NOMO-1 (cell line): ENCODE results near the gene SLC6A9.

Experiments
- DNase-seq, 2 experiments: peaks; one replicate each; lab custom pipeline; 2025; ENCODE audit not compliant: unreplicated experiment in 2 of 2; lab: John Stamatoyannopoulos, UW

The SLC6A9 gene

DNA sequence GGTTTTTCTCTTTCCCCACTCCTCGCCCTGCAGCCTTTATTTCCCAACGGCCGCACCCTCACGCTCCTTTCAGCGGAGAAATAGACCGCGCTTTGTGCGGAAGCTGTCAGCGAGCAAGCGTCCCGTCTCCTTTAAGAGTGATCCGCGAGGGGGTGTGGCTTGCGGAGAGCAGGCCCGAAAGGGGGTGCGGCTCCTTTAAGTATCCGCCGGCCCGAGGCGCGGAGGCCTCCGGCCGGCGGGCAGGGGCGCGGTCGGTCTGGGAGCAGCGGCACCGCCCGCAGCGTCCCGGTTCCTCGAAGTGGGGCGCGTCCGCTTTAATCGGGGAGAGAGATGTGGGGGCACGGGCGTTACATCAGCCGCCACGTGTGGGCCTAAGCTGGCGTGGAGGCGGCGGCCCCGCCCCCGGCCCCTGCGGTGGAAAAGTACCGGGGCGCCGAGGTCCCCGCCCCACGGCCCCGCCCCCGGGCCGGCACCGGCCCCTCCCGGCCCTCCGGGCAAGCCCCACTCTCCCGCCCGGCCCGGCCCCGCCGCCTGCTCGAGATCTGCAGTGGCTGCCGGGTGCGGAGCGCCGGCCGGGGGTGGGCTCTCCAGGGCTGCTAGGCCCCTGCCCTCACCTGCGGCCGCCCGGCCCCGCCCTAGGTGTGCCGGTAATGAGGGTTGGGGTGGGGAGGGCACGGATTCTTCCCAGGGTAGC, 1.2 kb downstream of the SLC6A9 start:
- DNase-seq: peak; percentile 89 to 92

DNA sequence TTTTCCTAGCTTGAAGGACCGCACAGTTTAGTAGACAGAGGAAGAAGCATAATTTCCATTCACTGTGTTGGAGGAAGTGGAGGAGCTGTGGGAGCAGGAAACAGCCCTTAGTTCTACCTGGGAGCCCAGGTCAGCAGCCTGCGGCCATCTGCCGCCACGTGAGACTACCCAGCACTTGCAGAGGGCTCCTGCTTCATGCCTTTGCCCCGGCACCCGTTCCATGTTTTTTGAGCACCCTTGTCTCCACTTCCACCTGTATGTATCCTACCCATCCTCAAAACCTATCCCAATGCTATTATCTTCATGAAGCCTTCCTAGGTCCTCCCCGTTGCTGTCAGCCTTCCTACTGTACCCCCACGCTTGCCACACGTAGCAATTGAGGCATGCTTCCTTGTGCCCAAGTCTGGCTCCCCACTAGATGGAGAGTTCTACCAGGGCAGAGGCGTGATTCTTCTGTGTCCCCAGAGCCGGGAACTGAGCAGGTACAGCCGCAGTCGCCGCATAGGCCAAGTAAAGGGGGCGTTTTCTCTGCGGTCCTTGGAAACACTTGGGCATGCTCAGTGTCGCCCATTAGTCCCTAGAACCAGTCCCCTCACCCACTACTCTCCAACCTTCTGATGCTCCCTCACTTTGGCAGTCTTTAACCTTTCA, 1.9 kb downstream of the SLC6A9 start:
- peak in 1 of 2 experiments; percentile 57 for DNase-seq

DNA sequence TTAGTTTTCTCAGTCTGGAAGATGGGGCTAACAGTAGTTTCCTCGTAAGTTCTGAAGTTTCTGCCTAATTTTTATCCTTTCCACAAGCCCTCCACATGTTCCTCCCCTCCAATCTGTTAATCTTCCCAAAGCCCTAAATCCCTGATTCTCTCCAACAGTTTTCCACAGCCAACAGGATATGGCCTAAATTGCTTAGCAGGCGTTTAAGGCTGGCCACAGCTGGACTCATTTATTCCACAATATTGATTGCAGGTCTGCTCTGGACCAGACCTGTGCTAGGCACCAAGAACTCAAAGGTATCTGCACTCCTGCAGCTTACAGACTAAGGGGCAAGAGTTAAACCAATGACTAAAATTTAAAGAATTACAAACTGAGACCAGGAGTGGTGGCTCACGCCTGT, 3.9 kb downstream of the SLC6A9 start:
- DNase-seq: no peak

DNA sequence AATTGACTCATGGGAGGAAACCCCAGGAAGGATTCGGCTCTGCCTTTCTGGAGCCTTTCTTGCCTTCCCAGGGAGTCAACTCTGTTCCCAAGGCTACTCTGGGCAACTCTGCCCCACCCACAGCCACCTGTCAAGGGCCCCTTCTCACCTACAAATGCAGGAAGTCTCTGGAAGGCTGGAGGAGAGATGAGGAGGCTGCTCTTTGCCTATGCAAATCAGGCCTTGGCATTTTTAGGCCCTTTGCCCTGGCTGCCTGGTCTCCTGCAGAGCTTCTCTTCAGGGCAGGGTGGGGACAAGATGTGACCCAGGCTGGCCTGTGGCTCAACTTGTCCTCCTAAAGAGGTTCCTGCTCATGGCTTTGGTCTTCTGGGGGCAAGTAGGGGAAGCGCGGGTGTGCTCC, 5.4 kb downstream of the SLC6A9 start:
- DNase-seq: no peak

DNA sequence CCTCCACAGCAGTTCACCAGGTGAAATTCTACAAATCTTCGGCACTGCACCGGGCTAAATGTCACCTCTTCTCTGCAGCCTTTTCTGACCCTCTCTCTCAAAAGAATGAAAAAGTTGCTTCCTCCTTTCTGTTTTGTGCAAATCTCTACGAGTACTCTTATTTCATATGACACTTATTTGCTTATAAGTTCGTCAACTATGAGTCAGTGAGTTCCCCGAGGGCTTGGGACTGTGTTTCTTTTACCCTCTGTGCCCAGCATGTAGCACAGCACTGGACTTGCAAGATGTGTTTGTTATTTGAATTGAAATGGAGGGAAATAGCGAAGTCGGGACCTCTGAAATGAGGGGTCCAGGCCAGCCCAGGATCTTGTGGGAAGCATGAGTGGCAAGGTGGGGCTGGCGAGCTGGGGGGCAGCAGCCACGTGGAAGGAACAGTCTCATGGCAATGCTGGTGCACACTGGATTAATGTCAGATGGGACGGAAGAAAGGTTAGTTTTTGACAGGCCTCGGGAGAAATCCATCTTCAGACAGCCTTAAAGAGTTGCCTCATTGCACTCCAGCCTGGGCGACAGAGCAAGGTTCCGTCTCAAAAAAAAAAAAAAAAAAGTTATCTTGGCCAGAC, 6.2 kb downstream of the SLC6A9 start:
- DNase-seq: no peak

DNA sequence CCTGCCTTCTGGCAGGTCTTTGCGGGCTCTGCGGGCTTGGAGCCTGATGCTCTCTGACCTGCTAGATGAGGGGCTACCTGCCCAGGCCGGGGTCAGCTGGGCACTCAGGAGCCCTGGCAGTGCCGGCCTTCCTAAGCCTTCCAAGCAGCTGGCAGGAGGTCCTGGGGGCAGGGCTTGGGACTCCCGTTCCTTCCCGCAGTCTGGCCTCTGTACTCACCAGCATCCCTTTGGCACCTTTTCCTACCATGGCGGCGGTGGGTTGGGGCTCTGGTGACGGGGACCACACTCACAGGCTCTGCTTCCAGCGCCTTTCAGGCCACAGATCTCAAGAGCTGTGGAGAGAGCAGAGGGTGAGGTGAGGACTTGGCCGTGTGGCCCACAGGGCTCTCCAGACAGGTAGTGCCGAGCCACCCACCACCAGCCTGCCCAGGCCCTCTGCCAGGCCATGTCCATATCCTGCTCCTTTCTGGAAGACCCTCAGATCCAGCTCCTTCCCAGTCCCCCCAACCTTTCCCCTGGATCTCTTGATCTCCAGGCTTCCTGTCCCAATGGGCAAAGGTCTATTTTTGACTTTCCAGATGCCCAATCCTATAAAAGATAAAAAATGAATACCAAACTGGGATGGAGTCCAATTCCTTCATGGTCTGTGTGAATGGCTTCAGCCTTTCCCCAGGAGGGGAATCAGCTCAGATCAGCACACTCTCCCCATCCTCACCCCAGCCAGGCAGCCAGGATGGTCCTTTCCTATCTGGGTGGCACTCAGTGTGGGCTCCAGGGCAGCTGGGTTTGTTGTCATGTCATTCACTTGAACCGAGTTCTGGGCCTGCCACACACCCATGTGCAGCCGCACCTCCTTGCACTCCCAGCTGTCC, 7.0 kb downstream of the SLC6A9 start:
- no peak for DNase-seq

DNA sequence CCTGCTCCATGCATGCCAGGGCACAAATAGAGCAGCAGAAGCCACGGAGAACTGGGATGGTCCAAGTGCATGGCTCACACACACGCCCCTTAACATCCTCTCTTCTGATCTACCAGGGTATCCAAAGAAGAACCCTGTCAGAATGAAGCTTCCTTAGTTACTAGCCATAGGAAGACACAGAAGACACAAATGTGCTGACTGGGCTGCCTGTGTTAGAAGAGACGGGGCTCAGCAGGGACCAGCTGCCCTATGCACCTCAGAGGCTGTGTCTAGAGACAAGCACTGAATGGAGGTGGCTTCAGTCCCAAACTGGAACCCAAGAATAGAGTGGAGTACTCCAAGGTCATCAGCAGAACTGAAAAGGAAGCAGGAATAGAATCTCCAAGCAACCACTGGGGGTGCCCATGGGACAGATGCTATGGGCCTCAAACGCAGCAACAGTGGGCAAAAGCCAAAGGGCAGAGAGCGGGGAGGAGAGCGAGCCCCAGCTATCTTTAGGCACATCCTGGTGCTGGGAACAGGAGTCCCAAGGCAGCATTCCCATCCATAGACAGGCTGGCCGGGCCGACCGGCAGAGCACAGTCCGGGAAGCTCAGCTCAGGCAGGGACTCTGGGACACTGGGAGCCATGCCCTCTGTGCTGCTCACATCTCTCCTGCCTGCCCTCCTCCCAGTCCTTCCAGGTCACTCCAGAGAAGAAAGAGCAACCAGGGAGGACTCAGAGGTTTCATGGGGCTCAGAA, 9.5 kb downstream of the SLC6A9 start:
- DNase-seq: no peak

DNA sequence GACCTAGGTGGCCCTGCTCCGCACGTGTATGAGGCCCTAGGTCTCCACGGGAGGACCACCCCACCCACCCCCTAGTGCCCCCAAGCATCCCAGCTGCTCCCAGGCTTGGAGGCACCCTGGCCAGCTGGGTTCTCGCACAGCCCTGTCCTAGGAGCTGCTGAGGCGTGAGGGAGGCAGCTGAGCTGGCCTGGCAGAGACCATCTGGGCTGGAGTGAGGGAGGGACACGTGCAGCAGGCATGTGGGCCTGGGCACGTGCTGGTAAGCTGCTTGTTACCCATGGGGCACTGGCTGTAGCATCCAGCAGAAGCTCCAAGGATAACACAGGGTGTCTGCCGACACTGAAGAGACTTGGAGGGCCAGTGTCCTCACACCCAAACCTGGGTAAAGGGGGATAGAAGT, 10.1 kb downstream of the SLC6A9 start:
- no peak for DNase-seq

DNA sequence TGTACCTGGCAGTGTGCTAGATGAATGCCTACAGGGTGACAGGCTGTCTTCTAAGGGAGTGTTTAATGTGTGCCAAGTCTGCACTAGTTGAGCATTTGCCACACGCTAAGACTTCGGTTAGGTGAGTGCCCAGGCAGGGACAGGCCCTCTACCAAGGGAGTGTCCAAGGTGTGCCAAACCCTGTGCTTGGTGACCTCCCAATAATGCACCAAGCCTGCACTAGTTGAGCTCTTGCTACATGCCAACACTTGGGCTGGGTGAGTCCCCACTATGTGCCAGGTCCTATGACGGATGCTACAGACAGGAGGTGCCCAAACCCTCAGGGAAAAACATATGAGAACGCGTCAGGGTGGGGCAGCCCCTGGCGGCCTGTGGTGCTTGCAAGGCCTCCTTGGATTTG, 10.8 kb downstream of the SLC6A9 start:
- no peak for DNase-seq

DNA sequence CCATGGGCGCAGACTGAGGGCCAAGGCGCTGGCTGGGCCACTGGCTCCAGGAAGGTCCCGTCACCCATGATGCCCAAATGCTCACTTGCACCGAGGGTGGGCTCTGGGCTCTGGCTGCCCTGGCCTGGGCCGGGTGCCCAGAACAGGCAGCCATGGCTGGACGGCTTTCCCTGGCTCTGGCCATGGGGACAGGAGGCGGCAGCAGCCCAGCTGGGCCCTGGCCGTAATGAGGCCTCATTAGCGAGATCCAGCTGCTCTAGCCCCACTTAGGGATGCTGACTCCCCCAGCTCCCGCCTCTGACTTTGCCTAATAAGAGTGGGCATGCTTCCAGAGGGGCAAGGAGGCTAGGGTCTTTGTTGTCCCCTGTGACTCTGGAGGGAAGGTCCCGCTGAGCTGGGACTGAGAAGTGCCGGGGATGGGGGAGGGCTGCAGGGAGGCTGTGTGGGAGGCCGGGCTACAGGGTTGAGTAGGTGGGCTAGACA, 11.8 kb downstream of the SLC6A9 start:
- no peak for DNase-seq

DNA sequence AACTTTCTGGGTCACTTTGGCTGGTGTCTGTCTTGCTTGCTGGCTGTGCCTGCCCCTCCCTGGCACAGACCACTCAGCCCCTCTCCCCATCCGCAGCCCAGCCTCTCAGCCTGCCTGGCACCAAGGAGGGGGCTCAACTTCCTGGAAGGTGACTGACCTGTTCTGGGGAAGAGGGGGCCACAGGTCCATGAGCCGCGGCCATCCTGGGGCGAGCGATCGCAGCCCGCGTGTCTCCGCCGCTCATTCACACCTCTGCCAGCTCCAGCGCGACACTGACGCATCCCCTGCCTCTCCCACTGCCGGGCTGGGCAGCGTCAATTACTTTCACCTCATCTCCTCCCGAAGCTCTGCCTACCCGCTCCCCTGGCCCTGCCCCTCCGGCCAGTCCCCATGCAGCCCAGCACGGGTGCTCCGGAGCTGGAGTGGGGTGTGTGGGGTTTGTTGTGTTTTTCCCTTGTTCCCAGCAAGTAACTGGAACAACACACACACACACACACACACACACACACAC, 14.3 kb downstream of the SLC6A9 start:
- DNase-seq: no peak

DNA sequence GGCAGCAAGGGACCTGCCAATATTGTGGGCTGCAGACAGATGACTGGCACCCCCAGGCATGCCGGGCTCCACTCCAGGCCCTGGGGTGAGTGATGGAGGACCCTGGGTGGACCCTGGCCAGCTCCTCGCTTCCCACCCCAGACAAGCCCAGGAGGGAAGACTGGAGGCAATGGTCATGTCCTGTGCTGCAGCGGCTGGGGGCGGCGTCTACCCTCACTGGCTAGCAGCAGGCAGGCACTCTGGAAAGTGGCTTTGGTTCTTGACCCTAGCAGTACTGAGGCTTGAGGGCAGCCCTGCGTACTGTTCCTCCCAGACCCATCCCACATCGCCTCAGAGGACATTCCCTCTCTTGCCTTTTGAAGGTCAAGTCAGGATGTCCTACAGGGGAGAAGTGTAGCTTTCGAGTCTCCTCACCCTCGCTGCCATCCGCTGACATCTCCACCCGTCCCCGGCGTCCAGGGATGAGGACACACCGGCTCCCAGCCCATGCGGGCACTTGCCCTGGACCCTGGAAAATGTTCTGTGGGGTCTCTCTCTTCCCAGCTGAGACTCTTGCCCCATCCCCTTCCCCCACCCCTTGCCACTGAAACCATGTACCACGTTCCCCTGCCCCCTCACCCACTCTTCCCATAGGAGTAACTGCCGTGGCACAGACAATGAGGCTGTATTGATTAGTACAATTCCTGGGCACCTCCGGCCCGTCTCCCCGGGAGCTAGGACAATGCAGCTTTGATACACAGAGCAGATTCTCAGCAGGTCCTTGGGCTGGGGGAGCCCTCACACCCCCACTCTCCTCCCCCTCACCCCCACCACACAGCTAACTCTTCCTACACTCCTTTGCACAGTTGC, 15.0 kb downstream of the SLC6A9 start:
- no peak for DNase-seq

DNA sequence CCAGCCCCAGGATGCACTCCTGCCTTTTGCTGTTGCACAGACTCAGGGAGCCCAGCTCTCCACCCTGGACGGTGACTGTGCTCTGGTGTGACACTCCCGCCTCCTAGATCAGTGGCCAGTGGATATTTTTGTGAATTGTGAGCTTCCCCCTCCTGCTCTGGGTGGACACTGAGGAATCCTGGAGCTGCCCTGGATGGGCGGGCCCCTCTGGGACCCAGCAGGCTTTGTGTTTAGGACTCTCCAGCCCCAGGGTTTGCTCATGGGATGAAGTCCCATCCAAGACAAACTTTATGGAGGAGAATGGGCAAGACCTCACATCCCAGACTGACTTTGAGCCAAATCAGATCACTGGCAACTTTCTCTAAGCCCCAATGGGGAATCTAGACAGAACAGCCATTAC, 16.1 kb downstream of the SLC6A9 start:
- no peak for DNase-seq

DNA sequence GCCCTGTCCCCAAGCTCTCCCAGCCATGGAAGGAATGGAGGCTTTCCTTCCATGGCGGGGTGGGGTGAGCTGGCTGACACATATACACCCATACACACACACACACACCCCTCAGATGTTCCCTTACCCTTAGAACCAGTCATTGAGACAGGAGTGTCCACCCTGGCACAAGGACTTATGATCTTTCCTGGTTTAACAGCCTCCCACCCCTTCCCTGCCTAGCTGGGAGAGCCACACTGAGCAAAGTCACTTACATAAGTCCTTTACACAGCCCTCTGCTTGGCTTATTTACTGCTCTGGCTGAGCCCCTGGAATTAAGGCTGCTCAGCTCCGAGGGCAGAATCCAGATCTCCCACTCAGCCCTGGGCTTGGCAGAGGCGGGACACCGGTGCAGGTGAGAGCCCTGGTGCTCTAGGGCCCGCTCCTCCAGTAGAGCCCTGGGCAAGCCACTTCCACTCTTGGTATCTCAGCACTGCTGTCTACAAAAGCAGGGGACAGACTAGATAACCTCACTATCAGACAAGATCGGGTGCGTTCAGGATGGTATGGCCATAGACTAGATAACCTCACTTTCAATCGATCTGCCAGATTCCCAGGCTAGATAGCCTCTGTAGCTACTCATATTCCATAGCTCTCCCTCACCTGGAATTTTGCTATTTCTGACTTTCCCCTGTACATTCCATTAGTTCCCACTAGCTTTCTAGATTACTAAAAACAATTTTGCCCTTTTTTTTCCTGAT, 16.7 kb downstream of the SLC6A9 start:
- DNase-seq: no peak

DNA sequence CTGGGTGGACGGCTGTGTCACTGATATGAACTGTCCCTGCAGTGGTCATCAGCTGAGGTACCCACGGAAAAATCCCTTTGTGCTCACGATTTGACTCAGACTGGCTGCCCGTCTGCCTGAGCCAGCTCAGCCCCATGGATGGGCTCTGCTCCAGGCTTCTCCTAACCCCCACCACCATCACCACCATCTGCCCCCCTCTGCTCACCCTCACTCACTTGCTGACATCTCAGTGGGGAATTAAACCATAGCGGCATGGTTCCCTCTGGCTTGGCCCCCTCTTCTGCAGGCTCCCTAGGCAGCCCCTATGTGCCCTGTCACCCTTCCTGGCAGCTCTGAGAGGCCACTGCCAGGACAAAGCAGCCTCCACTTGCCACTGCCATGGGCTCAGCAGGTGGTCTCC, 17.3 kb downstream of the SLC6A9 start:
- no peak for DNase-seq

DNA sequence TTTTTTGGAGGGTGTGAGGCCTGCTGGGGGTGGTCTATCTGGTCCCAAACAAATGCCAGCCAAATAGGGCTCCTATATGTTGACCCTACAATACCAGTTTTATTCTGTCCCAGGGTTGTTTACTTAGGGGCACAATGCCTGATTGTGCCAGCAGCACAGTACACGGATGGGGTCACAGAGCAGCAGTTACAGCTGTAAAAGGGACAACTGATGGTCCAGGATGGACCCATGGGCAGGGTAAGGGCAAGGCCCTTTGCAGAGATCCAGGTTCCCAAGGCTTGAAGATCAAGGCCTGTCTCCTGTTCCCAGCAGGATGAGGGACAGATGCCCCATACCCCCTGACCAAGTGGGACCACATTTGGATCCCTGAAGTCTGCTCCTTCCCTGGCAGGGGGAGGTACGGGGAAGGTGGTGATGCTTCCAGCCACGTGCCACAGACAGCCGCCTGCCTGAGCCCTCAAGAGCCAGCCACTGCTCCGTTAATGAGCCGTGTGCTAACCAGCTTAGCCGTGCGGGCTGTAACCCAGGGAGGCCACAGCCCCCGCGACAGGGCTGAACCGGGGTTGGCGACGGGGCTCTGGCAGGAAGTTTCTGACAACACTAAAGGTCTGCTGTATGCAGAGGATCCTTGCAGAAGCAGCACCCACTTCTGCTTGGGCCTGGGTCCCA, 18.2 kb downstream of the SLC6A9 start:
- no peak for DNase-seq

DNA sequence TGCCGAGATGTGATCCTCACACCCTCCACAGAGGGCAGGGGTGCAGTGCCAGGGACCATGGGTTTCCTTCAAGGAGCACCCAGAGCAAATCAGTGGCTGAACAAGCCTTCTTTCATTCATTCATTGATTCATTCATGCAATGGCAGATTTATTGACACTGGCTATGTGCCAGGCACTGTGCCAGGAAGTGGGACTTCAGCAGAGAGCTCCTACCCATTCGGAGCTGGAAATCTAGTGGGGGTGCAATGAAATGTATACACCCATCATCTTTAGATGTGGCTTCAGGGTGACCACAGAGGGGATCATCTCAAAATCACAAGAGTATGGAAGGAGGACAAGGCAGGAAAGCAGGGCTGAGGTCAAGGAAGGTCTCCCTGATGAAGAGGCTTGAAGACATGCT, 18.9 kb downstream of the SLC6A9 start:
- no peak for DNase-seq

DNA sequence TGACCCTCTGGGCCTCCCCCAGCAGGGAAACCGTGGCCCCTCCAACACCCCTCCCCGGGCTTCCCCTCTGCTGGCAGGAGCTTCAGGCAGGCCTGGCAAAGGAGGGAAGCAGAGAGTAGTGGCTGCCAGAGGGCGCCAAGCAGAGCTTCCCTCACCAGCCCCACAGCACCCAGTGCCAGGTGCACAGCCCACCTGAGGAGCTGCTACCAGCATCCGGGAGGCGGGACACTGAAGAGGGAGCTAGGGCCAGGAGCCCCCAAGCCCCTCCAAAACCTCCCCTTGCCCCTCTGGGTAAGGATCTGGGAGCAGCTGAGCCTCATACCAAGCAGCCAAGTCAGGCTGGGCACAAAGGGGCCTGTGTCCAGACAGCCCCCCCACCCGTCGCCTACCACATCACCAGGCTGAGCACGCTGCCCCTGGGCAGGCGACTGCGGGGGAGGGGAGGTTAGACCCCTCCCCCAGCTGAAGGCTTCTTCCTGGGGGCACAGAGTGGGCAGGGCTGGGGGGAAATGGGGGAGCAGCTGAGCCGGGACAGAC, 20.3 kb downstream of the SLC6A9 start:
- no peak for DNase-seq
